Tibial artery (tissue), 4 donors: ENCODE data around the gene WNK1.

Experiments used
- DNase-seq, 2 donors: peaks; one replicate each; pipeline ENCODE4 v3.0.0-alpha.2; 2019
- H3K27ac ChIP-seq, 2 donors: fragments of 200-600 bp; sonication (generic) in 1 of 2; 1 replicate in 1 of 2; 2 replicates in 1 of 2; pipeline ENCODE4 v1.5.1; 2018 to 2019; ENCODE audit warnings: mild to moderate bottlenecking in 1 of 2
- H3K27me3 ChIP-seq, 2 donors: fragments of 200-600 bp; sonication (generic) in 1 of 2; one replicate each; pipeline versions ENCODE4 v1.5.1 to v1.6.0; 2016 to 2019
- H3K36me3 ChIP-seq, 3 donors: fragments of 200-600 bp; sonication (generic) in 2 of 3; one replicate each; pipeline ENCODE4 v1.5.1; 2016 to 2019; ENCODE audit warnings: mild to moderate bottlenecking in 2 of 3
- H3K4me1 ChIP-seq, 4 donors: fragments of 200-600 bp; sonication (generic) in 2 of 4; 1 replicate in 3 of 4; 2 replicates in 1 of 4; pipeline ENCODE4 v1.5.1; 2016 to 2019
- H3K4me3 ChIP-seq, 2 donors: fragments of 200-600 bp; sonication (generic) in 1 of 2; 1 replicate in 1 of 2; 2 replicates in 1 of 2; pipeline ENCODE4 v1.5.1; 2018 to 2019; ENCODE audit warnings: mild to moderate bottlenecking in 2 of 2
- H3K9me3 ChIP-seq, 3 donors: fragments of 200-600 bp; sonication (generic) in 1 of 3; one replicate each; pipeline ENCODE4 v1.5.1; 2016 to 2019
- intact Hi-C: fragments of 100-400 bp; cut with DNase I; formaldehyde crosslinking; loops from one replicate; pipeline ENCODE4 v1.15.0; 2023; ENCODE audit warnings: low total_unique reads
- TF ChIP-seq, protein P1 (sequence below), 2 experiments: fragments of 200-600 bp in 1 of 2; fragments of 450-650 bp in 1 of 2; IDR thresholded peaks; one replicate each; pipeline ENCODE4 v1.5.1; 2017 to 2019; ENCODE audit warnings: antibody characterized with exemption in 2 of 2, mild to moderate bottlenecking in 1 of 2, moderate library complexity in 1 of 2

The WNK1 gene

DNA sequence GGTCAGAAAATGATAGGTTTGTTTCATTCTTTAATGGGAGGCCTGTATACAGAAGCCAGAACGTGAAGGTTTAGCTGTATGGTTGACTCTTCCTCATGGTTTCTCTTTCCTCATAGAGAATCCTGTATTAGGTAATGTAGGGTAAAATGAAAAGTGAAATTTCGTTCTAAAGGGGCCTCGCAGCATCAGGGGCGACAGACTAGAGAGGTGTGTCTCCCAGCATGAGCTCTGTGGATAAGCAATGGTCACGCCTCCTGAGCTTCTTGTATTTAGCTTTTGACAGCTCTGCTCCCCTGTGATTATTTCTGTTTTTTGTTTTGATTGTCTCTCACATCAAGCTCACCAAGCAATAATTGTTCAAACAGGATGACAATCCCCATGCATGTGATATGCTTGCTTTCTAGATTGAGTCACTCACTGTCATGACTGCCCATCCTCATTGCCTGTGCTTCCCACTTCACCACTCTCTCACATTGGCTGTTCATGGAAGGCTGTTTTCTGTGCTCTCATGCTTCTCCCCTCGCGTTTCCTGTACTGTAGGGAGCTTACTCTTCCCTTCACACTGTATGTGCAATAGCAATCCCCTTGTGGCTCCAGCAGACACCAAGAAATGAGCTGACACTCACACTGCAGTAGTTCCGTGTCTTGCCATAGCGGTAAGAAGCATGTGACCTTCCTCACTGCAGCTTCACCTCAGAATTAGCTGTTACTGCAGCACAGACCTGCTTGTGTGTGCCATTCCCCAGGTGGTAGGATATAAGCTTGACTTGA is 153.1 kb downstream of the WNK1 start:
- TF ChIP-seq, protein P1, sequence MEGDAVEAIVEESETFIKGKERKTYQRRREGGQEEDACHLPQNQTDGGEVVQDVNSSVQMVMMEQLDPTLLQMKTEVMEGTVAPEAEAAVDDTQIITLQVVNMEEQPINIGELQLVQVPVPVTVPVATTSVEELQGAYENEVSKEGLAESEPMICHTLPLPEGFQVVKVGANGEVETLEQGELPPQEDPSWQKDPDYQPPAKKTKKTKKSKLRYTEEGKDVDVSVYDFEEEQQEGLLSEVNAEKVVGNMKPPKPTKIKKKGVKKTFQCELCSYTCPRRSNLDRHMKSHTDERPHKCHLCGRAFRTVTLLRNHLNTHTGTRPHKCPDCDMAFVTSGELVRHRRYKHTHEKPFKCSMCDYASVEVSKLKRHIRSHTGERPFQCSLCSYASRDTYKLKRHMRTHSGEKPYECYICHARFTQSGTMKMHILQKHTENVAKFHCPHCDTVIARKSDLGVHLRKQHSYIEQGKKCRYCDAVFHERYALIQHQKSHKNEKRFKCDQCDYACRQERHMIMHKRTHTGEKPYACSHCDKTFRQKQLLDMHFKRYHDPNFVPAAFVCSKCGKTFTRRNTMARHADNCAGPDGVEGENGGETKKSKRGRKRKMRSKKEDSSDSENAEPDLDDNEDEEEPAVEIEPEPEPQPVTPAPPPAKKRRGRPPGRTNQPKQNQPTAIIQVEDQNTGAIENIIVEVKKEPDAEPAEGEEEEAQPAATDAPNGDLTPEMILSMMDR (IDR thresholded peaks at IDR 0.05) = no peak
- Histone ChIP-seq H3K27ac (no peak overlapping the region), H3K4me3 (no peak overlapping the region), H3K4me1 (no peaks in the 10 kb centered on the region), H3K36me3 (peaks cover 85 to 96% (median 93%) of the 10 kb centered on the region in 3 donors), H3K27me3 (no peaks in the 10 kb centered on the region), H3K9me3 (no peaks in the 10 kb centered on the region)
- intact Hi-C loops = no loop called here
- DNase-seq = no peak

DNA sequence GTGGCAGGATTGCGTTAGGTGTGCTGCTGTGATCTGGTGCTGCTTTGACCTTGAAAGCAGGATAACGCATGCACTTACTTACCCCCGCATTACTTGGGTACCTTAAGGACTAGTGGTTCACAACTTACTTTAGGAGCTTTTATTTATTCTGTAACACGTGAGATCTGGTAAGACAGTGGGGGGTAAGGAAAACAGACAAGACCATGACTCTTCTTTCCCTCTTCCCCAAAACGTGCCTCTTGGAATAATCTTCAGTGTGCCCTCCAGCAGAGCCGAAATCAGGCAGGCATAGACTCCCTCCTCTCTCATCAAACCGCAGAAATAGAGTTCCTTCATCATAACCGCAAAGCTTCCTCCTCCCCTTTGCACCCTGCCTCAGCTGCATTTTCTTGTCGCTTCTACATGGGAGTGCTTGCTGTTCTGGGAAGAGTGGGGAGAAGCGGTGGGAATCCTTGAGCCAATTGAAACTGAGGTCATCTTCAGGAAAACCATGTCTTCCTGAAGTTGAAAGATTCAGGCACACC is 153.7 kb downstream of the WNK1 start:
- intact Hi-C loops = no loop called here

DNA sequence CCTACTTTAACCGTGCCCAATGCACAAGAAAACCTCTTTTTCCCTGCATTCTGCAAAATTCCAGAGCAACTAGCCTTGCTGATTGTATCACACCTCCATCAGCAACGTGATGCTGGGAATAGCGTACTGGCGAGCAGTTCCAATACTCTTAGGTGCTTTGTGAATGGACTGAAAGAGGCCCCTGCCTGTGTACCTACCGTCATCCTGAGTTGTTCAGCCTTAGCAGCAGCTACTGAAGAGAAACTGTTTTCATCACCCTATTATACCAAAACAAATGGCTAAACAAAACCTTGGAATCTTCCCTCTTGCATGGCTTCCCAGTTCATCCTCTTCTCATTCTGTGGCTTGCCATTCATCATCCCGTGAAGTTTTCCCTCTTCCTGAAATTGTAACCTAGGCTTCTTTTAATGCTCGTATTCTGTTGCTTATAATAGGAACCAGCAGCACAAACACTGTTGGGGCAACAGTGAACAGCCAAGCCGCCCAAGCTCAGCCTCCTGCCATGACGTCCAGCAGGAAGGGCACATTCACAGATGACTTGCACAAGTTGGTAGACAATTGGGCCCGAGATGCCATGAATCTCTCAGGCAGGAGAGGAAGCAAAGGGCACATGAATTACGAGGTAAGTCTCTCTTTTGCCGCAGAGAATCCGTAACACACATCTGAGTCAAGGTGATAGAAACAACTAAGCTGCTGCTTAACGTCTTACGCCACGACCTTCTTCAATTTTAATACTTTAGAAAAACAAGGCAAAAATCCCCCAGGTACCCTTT is 155.2 kb downstream of the WNK1 start:
- Histone ChIP-seq H3K27ac (no peak overlapping the region), H3K9me3 (no peaks in the 10 kb centered on the region), H3K4me1 (peaks cover 0 to 13% (median 3%) of the 10 kb centered on the region in 4 donors), H3K36me3 (peaks cover 65 to 92% (median 91%) of the 10 kb centered on the region in 3 donors), H3K4me3 (no peak overlapping the region), H3K27me3 (no peaks in the 10 kb centered on the region)
- DNase-seq = no peak
- intact Hi-C loops = no loop called here
- TF ChIP-seq, protein P1 (IDR thresholded peaks at IDR 0.05) = no peak

More for the DNA sequence above, 153.7 kb downstream of the WNK1 start:
- no peak overlapping the region for H3K4me3 ChIP-seq
- no peak overlapping the region for H3K27ac ChIP-seq
- TF ChIP-seq, protein P1 (IDR thresholded peaks at IDR 0.05) = no peak
- peaks cover 80 to 95% (median 91%) of the 10 kb centered on the region in 3 donors for H3K36me3 ChIP-seq
- DNase-seq = no peak
- no peaks in the 10 kb centered on the region for H3K9me3 ChIP-seq
- peaks cover 0 to 1% (median 0%) of the 10 kb centered on the region in 4 donors for H3K4me1 ChIP-seq
- H3K27me3 ChIP-seq = no peaks in the 10 kb centered on the region

DNA sequence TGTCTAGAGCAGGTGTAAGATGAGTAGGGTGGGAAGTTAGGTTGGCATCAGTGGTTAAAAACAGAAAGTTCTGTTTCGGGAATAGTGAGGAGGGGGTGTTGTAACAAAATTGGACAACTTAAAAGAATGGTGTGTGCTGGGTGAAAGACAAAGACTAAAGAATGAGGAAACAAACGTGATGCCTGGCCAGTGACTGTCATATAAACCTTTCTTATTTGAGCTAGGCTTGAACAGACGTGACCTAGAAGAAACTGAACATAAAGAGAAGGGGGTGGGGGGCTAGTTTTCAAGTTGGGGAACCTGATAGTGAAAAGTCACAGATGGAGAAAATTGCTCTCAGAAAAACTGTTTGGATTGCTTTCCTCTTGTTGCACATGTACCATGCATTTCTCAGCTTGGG is 157.5 kb downstream of the WNK1 start:
- Histone ChIP-seq H3K4me3 (no peak overlapping the region), H3K36me3 (peaks cover 61 to 92% (median 91%) of the 10 kb centered on the region in 3 donors), H3K4me1 (peaks cover 0 to 13% (median 3%) of the 10 kb centered on the region in 4 donors), H3K27me3 (no peaks in the 10 kb centered on the region), H3K9me3 (no peaks in the 10 kb centered on the region), H3K27ac (no peak overlapping the region)
- intact Hi-C loops = no loop called here
- TF ChIP-seq, protein P1 (IDR thresholded peaks at IDR 0.05) = no peak
- no peak for DNase-seq

DNA sequence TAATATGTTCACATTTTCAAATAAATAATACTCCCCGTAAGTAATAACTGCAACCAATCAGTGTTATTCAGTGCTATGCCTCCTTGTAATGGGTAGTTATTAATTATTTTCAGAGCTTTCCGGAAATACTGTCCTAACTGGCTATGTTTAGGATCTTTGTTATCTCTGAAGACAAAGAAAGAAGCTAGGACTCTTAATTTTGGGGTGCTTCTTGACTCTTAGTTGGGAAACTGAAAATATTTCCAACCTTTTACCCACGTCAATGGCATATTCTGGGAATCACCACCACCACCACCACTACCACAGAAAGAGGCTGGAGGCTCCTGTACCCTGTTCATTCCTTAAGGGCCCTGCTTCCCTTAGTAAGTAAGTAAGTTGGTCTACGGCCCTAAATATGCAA is 158.0 kb downstream of the WNK1 start:
- TF ChIP-seq, protein P1 (IDR thresholded peaks at IDR 0.05) = no peak
- Histone ChIP-seq H3K27ac (no peak overlapping the region), H3K9me3 (no peaks in the 10 kb centered on the region), H3K4me1 (peaks cover 0 to 13% (median 3%) of the 10 kb centered on the region in 4 donors), H3K4me3 (no peak overlapping the region), H3K27me3 (no peaks in the 10 kb centered on the region), H3K36me3 (peaks cover 65 to 92% (median 92%) of the 10 kb centered on the region in 3 donors)
- intact Hi-C loops = no loop called here
- DNase-seq = no peak
